Loucy (cell line): Measurements from ENCODE around the gene FAM53B.

ENCODE experiments used
- H2AFZ ChIP-seq: fragments of 200-600 bp; sonication (generic); 2 replicates; pipeline ENCODE4 v1.6.0; 2016; ENCODE audit warnings: antibody characterized with exemption, mild to moderate bottlenecking, low read length, moderate library complexity
- H3F3A ChIP-seq: fragments of 200-600 bp; 2 replicates; pipeline ENCODE4 v1.6.0; 2016; ENCODE audit warnings: antibody characterized with exemption, low read depth, mild to moderate bottlenecking
- H3K27me3 ChIP-seq: fragments of 200-600 bp; sonication (generic); 2 replicates; pipeline ENCODE4 v1.6.1; 2014; ENCODE audit warnings: low read length, mild to moderate bottlenecking; ENCODE audit not compliant: insufficient read depth, poor library complexity, severe bottlenecking
- H3K36me3 ChIP-seq: fragments of 200-600 bp; sonication (generic); 2 replicates; pipeline ENCODE4 v1.6.1; 2016; ENCODE audit warnings: low read length; ENCODE audit not compliant: insufficient read depth
- H3K4me1 ChIP-seq: fragments of 200-600 bp; sonication (generic); 2 replicates; pipeline ENCODE4 v1.5.1; 2014; ENCODE audit warnings: low read length, mild to moderate bottlenecking; ENCODE audit not compliant: insufficient read depth, poor library complexity, severe bottlenecking
- H3K4me2 ChIP-seq: fragments of 200-600 bp; sonication (generic); 2 replicates; pipeline ENCODE4 v1.6.0; 2014; ENCODE audit warnings: antibody characterized with exemption, low read length, low read depth, mild to moderate bottlenecking; ENCODE audit not compliant: poor library complexity, severe bottlenecking
- H3K4me3 ChIP-seq: fragments of 200-600 bp; sonication (generic); 2 replicates; pipeline ENCODE4 v1.5.1; 2014; ENCODE audit warnings: low read length, mild to moderate bottlenecking, mixed read lengths; ENCODE audit not compliant: poor library complexity, severe bottlenecking
- H3K79me2 ChIP-seq: fragments of 200-600 bp; sonication (generic); 2 replicates; pipeline ENCODE4 v1.6.1; 2014; ENCODE audit warnings: low read length; ENCODE audit not compliant: insufficient read depth
- H3K9ac ChIP-seq: fragments of 200-600 bp; sonication (generic); 2 replicates; pipeline ENCODE4 v1.6.0; 2014; ENCODE audit warnings: mild to moderate bottlenecking, low read depth, low read length, moderate library complexity; ENCODE audit not compliant: poor library complexity, severe bottlenecking
- H3K9me2 ChIP-seq: fragments of 200-600 bp; sonication (generic); replicated peaks from 2 replicates; pipeline ENCODE4 v1.6.1; 2016; ENCODE audit warnings: low read depth, low read length, mixed read lengths
- H3K9me3 ChIP-seq: fragments of 200-600 bp; sonication (generic); 2 replicates; pipeline ENCODE4 v1.6.1; 2014; ENCODE audit warnings: mild to moderate bottlenecking, antibody characterized with exemption, low read length, low read depth; ENCODE audit not compliant: insufficient read depth
- H4K20me1 ChIP-seq: fragments of 200-600 bp; sonication (generic); 2 replicates; pipeline ENCODE4 v1.6.0; 2014; ENCODE audit warnings: antibody characterized with exemption, low read length, mild to moderate bottlenecking; ENCODE audit not compliant: insufficient read depth, poor library complexity, severe bottlenecking
- EZH2phosphoT487 ChIP-seq: fragments of 200-600 bp; IDR thresholded peaks from 2 replicates; pipeline ENCODE4 v1.6.1; 2018; ENCODE audit warnings: antibody characterized with exemption, mild to moderate bottlenecking, moderate library complexity, borderline replicate concordance
- TF ChIP-seq, protein P1 (sequence below): fragments of 200-600 bp; sonication (generic); conservative IDR thresholded peaks from 2 replicates; pipeline ENCODE4 v1.5.1; 2014; ENCODE audit warnings: mild to moderate bottlenecking, antibody characterized with exemption, low read length

Gene FAM53B

DNA sequence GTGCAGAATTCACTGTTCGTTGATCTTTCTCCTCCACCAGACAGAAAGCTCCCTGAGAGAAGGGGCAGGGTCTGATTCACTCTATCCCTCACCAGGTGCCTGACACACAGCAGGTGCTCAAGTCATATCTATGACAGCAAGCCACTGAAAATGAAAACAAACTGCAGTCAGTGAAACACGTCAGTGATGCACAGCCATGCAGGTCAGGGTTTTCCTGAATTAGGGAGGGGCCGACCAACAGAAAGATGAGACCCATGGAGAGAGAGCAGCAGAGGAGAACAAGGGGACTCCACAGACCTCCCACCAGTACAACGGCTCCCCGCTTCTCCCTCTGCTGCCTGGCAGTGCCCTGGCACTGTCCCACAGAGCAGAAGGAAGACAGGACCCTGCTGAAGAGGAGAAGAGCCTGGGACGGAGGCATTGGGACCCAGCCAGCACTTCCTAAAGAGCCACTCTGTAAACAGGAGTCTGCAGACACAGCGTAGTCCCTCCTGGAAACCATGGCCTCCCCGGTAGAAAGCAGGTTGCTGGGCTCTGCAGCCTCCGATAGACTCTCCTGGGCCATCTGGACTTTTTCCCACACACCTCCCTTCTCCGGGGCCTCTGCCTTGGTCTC is 50.3 kb downstream of the FAM53B start:
- peaks cover 4% of the 10 kb centered on the region for H3K4me1 ChIP-seq
- peaks cover 11% of the 10 kb centered on the region; the same call in 1 of the 2 replicates for H3K79me2 ChIP-seq
- no peaks in the 10 kb centered on the region for H3K27me3 ChIP-seq
- H3K4me2 ChIP-seq, result no peak overlapping the region
- H3F3A ChIP-seq, result no peaks in the 10 kb centered on the region
- no peak overlapping the region for H3K4me3 ChIP-seq
- no peaks in the 10 kb centered on the region for H3K9me2 ChIP-seq
- H3K36me3 ChIP-seq, result peaks cover 73% of the 10 kb centered on the region; the same call in 1 of the 2 replicates
- no peaks in the 10 kb centered on the region for H4K20me1 ChIP-seq
- TF ChIP-seq, protein P1, sequence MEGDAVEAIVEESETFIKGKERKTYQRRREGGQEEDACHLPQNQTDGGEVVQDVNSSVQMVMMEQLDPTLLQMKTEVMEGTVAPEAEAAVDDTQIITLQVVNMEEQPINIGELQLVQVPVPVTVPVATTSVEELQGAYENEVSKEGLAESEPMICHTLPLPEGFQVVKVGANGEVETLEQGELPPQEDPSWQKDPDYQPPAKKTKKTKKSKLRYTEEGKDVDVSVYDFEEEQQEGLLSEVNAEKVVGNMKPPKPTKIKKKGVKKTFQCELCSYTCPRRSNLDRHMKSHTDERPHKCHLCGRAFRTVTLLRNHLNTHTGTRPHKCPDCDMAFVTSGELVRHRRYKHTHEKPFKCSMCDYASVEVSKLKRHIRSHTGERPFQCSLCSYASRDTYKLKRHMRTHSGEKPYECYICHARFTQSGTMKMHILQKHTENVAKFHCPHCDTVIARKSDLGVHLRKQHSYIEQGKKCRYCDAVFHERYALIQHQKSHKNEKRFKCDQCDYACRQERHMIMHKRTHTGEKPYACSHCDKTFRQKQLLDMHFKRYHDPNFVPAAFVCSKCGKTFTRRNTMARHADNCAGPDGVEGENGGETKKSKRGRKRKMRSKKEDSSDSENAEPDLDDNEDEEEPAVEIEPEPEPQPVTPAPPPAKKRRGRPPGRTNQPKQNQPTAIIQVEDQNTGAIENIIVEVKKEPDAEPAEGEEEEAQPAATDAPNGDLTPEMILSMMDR, result no peak
- TF ChIP-seq EZH2phosphoT487, result no peak
- H3K9me3 ChIP-seq, result no peaks in the 10 kb centered on the region
- no peak overlapping the region for H2AFZ ChIP-seq
- no peak overlapping the region for H3K9ac ChIP-seq

DNA sequence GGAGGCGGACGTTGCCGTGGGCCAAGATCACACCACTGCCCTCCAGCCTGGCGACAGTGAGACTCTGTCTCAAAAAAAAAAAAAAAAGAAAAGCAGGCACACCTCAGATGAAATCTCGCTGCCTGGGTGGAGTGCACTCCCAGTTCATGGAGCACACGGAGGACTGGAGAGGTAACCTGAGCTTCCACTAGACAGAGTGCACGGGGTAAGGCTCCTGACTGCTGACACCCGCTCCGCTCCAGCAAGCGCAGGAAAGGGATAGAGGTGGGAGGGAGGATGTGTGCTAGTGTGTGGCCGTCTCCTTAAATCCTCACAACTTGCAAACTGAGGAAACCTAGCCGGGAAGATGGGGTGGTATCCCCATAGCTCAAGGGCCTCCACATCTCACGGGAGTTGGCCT is 50.8 kb downstream of the FAM53B start:
- H3K9me2 ChIP-seq, result no peaks in the 10 kb centered on the region
- no peak for TF ChIP-seq EZH2phosphoT487
- TF ChIP-seq, protein P1, result no peak
- H3K27me3 ChIP-seq, result no peaks in the 10 kb centered on the region
- no peaks in the 10 kb centered on the region for H3K9me3 ChIP-seq
- H3K79me2 ChIP-seq, result peaks cover 7% of the 10 kb centered on the region; the same call in 1 of the 2 replicates
- H4K20me1 ChIP-seq, result no peaks in the 10 kb centered on the region
- H2AFZ ChIP-seq, result no peak overlapping the region
- H3K4me2 ChIP-seq, result no peak overlapping the region
- H3F3A ChIP-seq, result no peaks in the 10 kb centered on the region
- H3K4me3 ChIP-seq, result no peak overlapping the region
- peaks cover 70% of the 10 kb centered on the region; the same call in 1 of the 2 replicates for H3K36me3 ChIP-seq
- H3K9ac ChIP-seq, result no peak overlapping the region
- peaks cover 2% of the 10 kb centered on the region for H3K4me1 ChIP-seq

DNA sequence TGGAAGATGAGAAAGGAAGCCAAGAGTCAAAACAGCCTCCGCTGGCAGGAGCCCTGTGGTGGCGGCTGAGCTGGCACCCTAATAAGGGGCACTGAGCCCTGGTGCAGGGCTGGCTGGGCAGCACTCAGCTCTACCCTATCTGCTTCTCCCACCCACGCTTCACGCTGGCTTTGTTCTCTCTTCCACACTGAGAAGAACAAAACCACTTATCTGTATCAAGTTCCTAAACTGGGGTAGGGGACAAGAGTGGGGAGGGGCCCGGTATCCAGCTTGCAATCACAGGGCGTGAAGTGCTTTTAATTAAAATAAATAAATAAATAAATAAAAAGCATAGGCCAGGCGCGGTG is 52.1 kb downstream of the FAM53B start:
- Histone ChIP-seq H3K9me2 (no peaks in the 10 kb centered on the region), H3F3A (no peaks in the 10 kb centered on the region), H3K4me3 (no peak overlapping the region), H3K79me2 (peaks cover 2% of the 10 kb centered on the region; the same call in 1 of the 2 replicates), H3K4me1 (no peaks in the 10 kb centered on the region), H3K27me3 (no peaks in the 10 kb centered on the region), H2AFZ (no peak overlapping the region), H3K36me3 (peaks cover 67% of the 10 kb centered on the region; the same call in 1 of the 2 replicates), H3K4me2 (no peak overlapping the region), H4K20me1 (no peaks in the 10 kb centered on the region), H3K9me3 (no peaks in the 10 kb centered on the region), H3K9ac (no peak overlapping the region)
- no peak for TF ChIP-seq EZH2phosphoT487
- TF ChIP-seq, protein P1, result no peak
